Neural progenitor cell (in vitro differentiated cells): ENCODE results near the gene SPEN. TPM values are rescaled to one million over a fixed set of nuclear protein-coding genes. Genes with fewer than 3 reads are reported as not detected.
A peak's percentile ranks its signal among the peaks of the same experiment; 100 is the strongest.

Experiments
- DNase-seq: peaks from one replicate; pipeline ENCODE4 v3.0.0-alpha.2; 2016; ENCODE audit warnings: low spot score
- H2AFZ ChIP-seq: fragments of 200-600 bp; sonication (generic); replicated peaks from 2 replicates; pipeline ENCODE4 v1.6.1; 2016; ENCODE audit warnings: antibody characterized with exemption
- H3F3A ChIP-seq: fragments of 200-600 bp; sonication (generic); 2 replicates; pipeline ENCODE4 v1.6.1; 2016; ENCODE audit warnings: antibody characterized with exemption, low read depth
- H3K27ac ChIP-seq: fragments of 200-600 bp; sonication (generic); 2 replicates; pipeline ENCODE4 v1.5.1; 2016; ENCODE audit warnings: mild to moderate bottlenecking
- H3K27me3 ChIP-seq: fragments of 200-600 bp; sonication (generic); 2 replicates; pipeline ENCODE4 v1.6.1; 2016; ENCODE audit warnings: mild to moderate bottlenecking, moderate library complexity
- H3K36me3 ChIP-seq: fragments of 200-600 bp; sonication (generic); 2 replicates; pipeline ENCODE4 v1.5.1; 2016
- H3K4me1 ChIP-seq: fragments of 200-600 bp; sonication (generic); 2 replicates; pipeline ENCODE4 v1.6.1; 2016; ENCODE audit warnings: mixed run types
- H3K4me2 ChIP-seq: fragments of 200-600 bp; sonication (generic); 2 replicates; pipeline ENCODE4 v1.6.1; 2016
- H3K4me3 ChIP-seq: fragments of 200-600 bp; sonication (generic); 2 replicates; pipeline ENCODE4 v1.5.1; 2016
- H3K79me2 ChIP-seq: fragments of 200-600 bp; sonication (generic); 2 replicates; pipeline ENCODE4 v1.6.1; 2016; ENCODE audit warnings: low read depth
- H3K9ac ChIP-seq: fragments of 200-600 bp; sonication (generic); 2 replicates; pipeline ENCODE4 v1.6.1; 2016
- H3K9me3 ChIP-seq: fragments of 200-600 bp; sonication (generic); 2 replicates; pipeline ENCODE4 v1.5.1; 2016; ENCODE audit warnings: low read depth
- H4K20me1 ChIP-seq: fragments of 200-600 bp; sonication (generic); 2 replicates; pipeline ENCODE4 v1.6.1; 2016; ENCODE audit warnings: low read depth
- H3K27ac Mint-ChIP-seq: 3 replicates; pipeline ENCODE4 v1.8.0; 2021; ENCODE audit warnings: mixed read lengths
- H3K27me3 Mint-ChIP-seq: 2 replicates; pipeline ENCODE4 v1.8.0; 2022; ENCODE audit warnings: low read depth, mild to moderate bottlenecking, inconsistent platforms, moderate library complexity, mixed read lengths; ENCODE audit not compliant: insufficient read depth
- H3K36me3 Mint-ChIP-seq: 3 replicates; pipeline ENCODE4 v1.8.0; 2021; ENCODE audit warnings: mixed read lengths
- H3K4me1 Mint-ChIP-seq: 3 replicates; pipeline ENCODE4 v1.8.0; 2021; ENCODE audit warnings: mixed read lengths
- H3K4me3 Mint-ChIP-seq: 3 replicates; pipeline ENCODE4 v1.8.0; 2021; ENCODE audit warnings: mild to moderate bottlenecking, moderate library complexity, mixed read lengths
- H3K9me3 Mint-ChIP-seq: 3 replicates; pipeline ENCODE4 v1.8.0; 2020; ENCODE audit warnings: mixed read lengths
- EZH2 ChIP-seq: fragments of 200-600 bp; sonication (generic); IDR thresholded peaks from 2 replicates; pipeline ENCODE4 v1.6.1; 2017; ENCODE audit warnings: antibody characterized with exemption, mild to moderate bottlenecking, moderate library complexity
- EZH2phosphoT487 ChIP-seq: fragments of 200-600 bp; sonication (generic); IDR thresholded peaks from 2 replicates; pipeline ENCODE4 v1.6.1; 2017; ENCODE audit warnings: antibody characterized with exemption
- total RNA-seq: library from RNA; depleted of rRNA; stranded (reverse); fragments of >200 nt; gene quantifications from 2 replicates; pipeline ENCODE4 v1.2.3, GENCODE V29; 2015; ENCODE audit warnings: low replicate concordance
- TF ChIP-seq, protein P1 (sequence below): fragments of 200-600 bp; sonication (generic); IDR thresholded peaks from 2 replicates; pipeline ENCODE4 v1.5.1; 2017; ENCODE audit warnings: antibody characterized with exemption, mild to moderate bottlenecking

SPEN gene
- total RNA-seq, 1 donor from 2014 or later: 59.6 TPM

DNA sequence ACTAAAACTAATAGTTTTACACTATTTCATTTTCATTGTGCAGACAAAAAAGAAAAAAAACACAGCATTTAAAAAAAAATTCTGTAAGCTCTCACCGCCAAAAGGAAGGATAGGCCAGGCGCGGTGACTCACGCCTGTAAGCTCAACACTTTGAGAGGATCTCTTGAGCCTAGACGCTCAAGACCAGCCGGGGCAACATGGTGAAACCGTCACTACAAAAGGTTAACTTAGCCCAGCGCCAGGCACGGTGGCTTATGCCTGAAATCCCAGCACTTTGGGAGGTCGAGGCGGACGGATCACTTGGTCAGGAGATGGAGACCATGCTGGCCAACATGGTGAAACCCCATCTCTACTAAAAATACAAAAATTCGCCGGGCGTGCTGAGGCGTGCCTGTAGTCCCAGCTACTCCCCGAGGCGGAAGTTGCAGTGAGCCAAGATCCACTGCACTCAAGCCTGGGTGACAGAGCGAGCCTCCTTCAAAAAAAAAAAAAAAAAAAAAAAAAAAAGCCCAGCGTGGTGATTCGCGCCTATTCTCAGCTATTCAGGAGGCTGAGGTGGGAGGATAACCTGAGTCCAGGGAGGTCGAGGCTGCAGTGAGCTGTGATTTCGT, 14.3 kb upstream of the SPEN start:
- H2AFZ ChIP-seq: no peak overlapping the region
- no peak overlapping the region for H3K27ac ChIP-seq
- H3K27me3 ChIP-seq: no peaks in the 10 kb centered on the region
- H3K4me3 Mint-ChIP-seq: peak overlapping the region; percentile 95
- H3K36me3 Mint-ChIP-seq: peaks cover 12% of the 10 kb centered on the region
- H3K27me3 Mint-ChIP-seq: peaks cover 4% of the 10 kb centered on the region
- no peaks in the 10 kb centered on the region for H3K36me3 ChIP-seq
- TF ChIP-seq EZH2 (no peak), EZH2phosphoT487 (no peak)
- TF ChIP-seq, protein P1, sequence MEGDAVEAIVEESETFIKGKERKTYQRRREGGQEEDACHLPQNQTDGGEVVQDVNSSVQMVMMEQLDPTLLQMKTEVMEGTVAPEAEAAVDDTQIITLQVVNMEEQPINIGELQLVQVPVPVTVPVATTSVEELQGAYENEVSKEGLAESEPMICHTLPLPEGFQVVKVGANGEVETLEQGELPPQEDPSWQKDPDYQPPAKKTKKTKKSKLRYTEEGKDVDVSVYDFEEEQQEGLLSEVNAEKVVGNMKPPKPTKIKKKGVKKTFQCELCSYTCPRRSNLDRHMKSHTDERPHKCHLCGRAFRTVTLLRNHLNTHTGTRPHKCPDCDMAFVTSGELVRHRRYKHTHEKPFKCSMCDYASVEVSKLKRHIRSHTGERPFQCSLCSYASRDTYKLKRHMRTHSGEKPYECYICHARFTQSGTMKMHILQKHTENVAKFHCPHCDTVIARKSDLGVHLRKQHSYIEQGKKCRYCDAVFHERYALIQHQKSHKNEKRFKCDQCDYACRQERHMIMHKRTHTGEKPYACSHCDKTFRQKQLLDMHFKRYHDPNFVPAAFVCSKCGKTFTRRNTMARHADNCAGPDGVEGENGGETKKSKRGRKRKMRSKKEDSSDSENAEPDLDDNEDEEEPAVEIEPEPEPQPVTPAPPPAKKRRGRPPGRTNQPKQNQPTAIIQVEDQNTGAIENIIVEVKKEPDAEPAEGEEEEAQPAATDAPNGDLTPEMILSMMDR: no peak
- peak overlapping the region; percentile 66 for H3K4me3 ChIP-seq
- peaks cover 6% of the 10 kb centered on the region for H3K4me1 ChIP-seq
- H3K9me3 ChIP-seq: no peaks in the 10 kb centered on the region
- H3K79me2 ChIP-seq: peaks cover 27% of the 10 kb centered on the region
- no peak overlapping the region for H3K27ac Mint-ChIP-seq
- peak overlapping the region; percentile 82 for H3K4me2 ChIP-seq
- no peak for DNase-seq
- H3K9me3 Mint-ChIP-seq: peaks cover 2% of the 10 kb centered on the region
- H3K9ac ChIP-seq: no peak overlapping the region
- H4K20me1 ChIP-seq: no peaks in the 10 kb centered on the region
- peaks cover 69% of the 10 kb centered on the region for H3F3A ChIP-seq
- peaks cover 40% of the 10 kb centered on the region for H3K4me1 Mint-ChIP-seq

DNA sequence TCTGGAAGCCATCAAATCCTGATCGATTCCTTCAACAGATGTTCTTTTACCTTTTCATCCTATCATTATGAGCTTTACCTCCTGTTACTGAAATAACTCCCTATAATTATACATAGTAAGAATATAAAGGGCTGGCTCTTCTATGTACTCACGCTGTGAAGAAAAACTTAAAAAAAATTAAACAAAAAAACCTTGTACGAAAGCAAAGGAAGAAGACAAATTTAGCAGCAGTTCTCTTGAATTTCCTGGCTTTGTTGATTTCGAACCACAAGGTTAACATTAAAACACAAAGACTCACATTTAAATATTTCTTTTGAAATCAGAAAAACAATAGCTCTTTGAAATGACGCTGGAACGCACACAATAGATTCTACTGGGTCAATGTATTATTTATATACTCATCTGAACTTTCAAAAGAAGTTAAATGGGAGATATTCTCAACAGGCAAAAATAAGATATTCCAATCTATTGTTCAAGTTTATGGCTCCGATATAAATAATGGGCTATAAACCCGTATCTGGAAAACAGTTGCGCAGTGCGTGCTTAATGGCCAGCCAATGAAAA, 13.6 kb upstream of the SPEN start:
- Histone ChIP-seq H3K4me1 (peaks cover 6% of the 10 kb centered on the region), H3K9ac (no peak overlapping the region), H2AFZ (no peak overlapping the region), H3K79me2 (peaks cover 27% of the 10 kb centered on the region), H4K20me1 (no peaks in the 10 kb centered on the region), H3K36me3 (no peaks in the 10 kb centered on the region), H3K4me3 (peak overlapping the region; percentile 66), H3K27me3 (no peaks in the 10 kb centered on the region), H3K4me2 (peak overlapping the region; percentile 82), H3F3A (peaks cover 75% of the 10 kb centered on the region), H3K9me3 (no peaks in the 10 kb centered on the region), H3K27ac (peak overlapping the region; percentile 99)
- DNase-seq: no peak
- Mint-ChIP-seq H3K4me3 (peak overlapping the region; percentile 95), H3K9me3 (peaks cover 2% of the 10 kb centered on the region), H3K27me3 (peaks cover 4% of the 10 kb centered on the region), H3K36me3 (peaks cover 12% of the 10 kb centered on the region), H3K4me1 (peaks cover 42% of the 10 kb centered on the region), H3K27ac (peak overlapping the region; percentile 100)
- TF ChIP-seq EZH2phosphoT487 (no peak), EZH2 (no peak)
- TF ChIP-seq, protein P1: no peak

DNA sequence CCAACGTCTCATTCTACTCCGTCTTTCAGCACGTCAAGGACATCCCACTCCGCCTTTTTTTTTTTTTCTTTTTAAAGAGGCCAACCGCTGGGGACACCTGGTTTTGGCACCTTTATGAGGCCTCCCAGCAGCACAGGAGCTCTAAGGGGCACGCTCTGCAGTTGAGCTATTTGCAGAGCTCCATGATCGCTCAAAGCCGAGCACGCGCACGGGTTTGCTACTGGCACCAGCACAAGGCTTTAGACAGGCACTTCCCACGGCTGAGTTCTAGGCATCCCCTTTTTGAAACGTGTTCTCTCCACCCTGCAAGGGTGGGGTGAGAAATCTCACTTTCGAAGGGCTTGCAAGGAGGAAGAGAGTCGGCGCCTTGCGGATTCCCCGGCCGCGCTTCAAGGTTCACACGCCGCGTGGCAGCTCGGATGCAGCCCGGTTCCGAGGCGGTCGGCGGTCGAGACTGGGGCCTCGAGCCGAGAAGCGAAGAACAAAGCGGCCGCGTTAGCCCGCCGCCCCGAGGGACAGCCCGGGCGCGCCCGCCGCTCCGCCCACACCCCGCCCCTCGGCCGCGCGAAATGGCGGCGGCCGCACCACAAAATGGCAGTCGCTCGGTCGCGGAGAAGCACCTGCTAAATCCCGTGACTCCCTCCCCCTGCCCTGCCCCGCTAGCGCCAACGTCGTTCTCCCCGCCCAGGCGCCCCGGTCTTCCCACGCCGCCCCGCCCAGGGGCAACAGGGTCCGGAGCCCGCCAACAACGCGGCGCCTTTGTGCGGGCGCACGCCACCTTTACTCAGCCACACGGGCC, 12.9 kb upstream of the SPEN start:
- Histone ChIP-seq H3K4me2 (peak overlapping the region; percentile 82), H3K9ac (peak overlapping the region; percentile 81), H3K27ac (peak overlapping the region; percentile 99), H3K4me1 (peaks cover 6% of the 10 kb centered on the region), H3K27me3 (no peaks in the 10 kb centered on the region), H3K79me2 (peaks cover 27% of the 10 kb centered on the region), H3F3A (peaks cover 75% of the 10 kb centered on the region), H4K20me1 (no peaks in the 10 kb centered on the region), H2AFZ (peak overlapping the region; percentile 73), H3K36me3 (no peaks in the 10 kb centered on the region), H3K9me3 (no peaks in the 10 kb centered on the region), H3K4me3 (peak overlapping the region; percentile 66)
- DNase-seq: peak; percentile 97
- Mint-ChIP-seq H3K4me3 (peak overlapping the region; percentile 95), H3K9me3 (peaks cover 2% of the 10 kb centered on the region), H3K4me1 (peaks cover 39% of the 10 kb centered on the region), H3K36me3 (peaks cover 12% of the 10 kb centered on the region), H3K27ac (peak overlapping the region; percentile 100), H3K27me3 (peaks cover 4% of the 10 kb centered on the region)
- TF ChIP-seq, protein P1: no peak
- TF ChIP-seq EZH2phosphoT487 (no peak), EZH2 (no peak)
